Right lobe of liver (tissue), 4 donors: ENCODE results near the gene KIRREL3.

ENCODE experiments used
- CTCF ChIP-seq, 4 donors: fragments of 200-600 bp in 3 of 4; fragments of 450-650 bp in 1 of 4; IDR thresholded peaks; one replicate each; pipeline versions ENCODE4 v1.5.1 to v1.8.0; 2016 to 2022; ENCODE audit warnings: antibody characterized with exemption in 4 of 4, mild to moderate bottlenecking in 2 of 4
- POLR2A ChIP-seq: fragments of 450-650 bp; IDR thresholded peaks from one replicate; pipeline ENCODE4 v1.6.1; 2017; ENCODE audit warnings: antibody characterized with exemption, mild to moderate bottlenecking
- donor health status: DM: no; HTN: no; CAD: no.
- donor health status: DM: no; HTN: no; CAD: no.
- donor health status: DM: no; HTN: yes; CAD: no.

DNA sequence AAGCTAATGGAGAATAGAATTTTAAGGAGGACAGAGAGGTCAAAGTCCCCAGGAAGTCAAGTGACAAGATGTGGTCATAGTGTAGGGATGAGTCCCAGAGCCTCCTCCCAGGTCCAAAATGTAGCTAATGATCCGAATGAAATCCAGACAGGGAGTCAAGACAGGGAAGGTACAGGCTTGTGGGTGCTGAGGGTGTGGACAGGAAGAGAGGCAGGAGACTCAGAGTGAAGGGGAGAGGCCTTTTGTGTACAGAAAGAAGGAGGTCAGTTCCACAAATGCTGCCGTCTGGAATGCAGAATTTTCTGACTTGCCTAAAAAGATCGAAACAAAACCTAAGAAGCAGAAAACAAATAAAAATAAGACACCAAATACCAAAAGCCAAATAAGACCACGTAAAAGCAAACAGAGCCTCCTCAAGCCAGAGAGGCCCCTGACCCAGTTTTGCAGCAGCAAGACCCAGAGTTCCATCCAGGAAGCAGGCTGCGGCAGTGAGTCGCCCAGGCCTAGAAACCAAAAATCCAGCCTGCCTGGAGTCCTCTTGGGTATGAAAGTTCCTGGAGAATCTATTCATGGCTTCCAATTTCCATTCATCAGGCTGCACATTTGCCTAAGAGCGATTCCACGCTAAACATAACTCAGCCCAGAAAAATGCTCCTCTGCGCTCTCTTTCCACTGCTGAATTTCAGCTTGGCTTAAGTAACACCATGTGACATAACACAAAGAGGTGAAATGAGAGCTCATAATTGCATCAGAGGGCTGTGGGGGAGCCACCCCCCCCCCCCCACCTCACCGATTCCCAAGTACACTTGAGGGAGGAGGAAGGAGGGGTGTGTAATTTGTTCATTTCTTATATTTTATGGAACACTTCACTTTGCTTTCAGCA is 71.2 kb downstream of the KIRREL3 start:
- TF ChIP-seq CTCF (IDR thresholded peaks at IDR 0.05) (no peak), POLR2A (no peak)
